ENCODE data around the gene LPAR1.

Gene LPAR1

DNA sequence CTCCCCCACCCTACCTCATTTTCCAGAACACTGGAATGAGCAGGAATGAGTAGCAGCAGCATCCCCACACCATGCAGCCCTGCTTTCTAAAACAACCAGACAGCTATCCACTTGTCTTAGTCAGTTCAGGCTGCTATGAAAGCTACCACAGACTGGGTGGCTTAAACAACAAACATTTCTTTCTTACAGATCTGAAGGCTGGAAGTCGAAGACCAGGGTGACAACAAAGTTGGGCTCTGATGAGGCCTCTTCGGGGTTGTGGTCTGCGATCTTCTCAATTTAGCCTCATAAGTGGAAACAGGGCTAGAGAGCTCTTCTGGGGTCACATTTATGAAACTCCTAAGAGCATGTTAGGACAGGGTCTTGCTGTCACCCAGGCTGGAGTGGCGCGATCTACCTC lies 38.9 kb downstream of the LPAR1 start:
- DNase-seq (ENCODE audit: low read depth in 2 of 2) = no peak

GRCh38 chr9:110997847-110998246 lies 40.4 kb downstream of the LPAR1 start:
- DNase-seq (ENCODE audit: low read depth in 2 of 2) = no peak

DNA sequence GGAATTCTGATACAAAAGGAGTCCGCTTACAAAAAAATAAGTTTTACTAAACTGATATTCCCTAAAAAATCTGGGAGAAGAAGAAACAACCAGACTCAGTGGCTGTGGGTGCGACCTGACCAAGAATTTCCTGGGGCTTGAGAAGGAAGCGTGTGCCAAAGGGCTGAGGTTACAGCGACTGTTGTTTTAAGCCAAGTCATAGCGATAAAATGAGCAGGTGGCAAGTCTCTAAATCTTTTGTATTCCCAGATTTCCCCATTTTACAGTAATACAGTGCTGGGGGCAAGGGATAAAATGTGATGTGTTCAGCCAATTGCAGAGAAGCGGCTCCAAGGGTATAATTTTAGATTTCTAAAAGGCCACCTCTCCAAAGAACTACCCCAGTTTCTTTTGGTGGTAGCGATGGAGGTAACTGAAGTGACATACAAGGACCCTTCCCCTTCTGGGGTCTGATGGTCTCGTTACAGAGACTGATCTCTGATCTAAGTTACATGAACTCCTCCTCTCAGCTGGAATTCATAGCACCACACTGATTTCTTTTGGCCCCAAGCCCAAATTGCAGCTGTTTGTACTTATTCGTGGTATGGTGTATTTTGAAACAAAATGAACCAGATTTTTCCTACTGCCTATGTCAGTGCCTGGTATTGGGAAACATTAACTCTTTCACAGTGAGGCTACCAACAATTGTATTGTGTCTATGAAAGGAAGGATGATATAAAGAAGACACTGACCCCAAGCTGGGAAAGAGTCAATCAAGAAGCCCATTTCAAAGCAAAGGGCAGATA lies 41.6 kb downstream of the LPAR1 start:
- no peak for DNase-seq (ENCODE audit: low read depth in 2 of 2)

DNA sequence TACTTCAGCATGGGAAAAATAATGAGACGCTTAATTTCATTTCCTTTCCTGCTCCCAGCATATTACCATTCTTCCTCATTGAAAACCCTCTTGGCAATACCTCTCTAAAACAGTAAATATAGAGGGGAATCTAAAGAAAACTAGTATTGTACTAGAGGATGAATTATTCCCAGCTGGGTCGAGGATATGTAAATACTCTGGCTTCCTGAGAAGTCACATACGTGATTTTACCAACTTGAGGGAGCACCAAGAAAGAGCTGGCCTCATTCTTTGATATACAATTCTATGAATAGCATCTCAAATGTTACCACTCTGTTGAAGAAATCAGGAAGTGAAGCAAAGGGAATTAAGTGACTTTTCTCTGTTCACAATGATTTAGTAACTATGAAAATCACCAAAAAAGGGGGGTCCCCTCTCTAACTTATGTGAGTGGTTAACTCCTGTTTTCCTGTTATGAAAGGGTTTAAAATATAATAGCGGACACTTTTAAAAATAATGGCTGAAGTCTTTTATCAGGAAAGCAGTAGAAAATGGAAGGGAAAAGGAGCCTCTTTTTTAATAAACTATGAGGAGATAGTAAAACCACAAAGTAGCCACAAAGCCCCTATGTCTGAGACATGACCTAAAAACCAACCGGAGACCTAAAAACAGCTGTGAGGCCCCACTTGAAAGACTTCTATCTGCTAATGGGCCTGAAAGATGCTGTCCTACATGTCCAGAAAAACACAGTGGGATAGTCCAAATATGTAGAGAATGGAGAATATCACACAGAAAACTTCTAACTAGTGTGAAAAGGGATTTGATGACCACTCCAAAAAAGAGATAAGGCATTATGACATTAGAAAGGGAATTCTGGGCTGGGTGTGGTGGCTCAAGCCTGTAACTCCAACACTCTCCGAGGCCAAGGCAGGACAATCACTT lies 42.6 kb downstream of the LPAR1 start:
- DNase-seq (ENCODE audit: low read depth in 2 of 2) = no peak

DNA sequence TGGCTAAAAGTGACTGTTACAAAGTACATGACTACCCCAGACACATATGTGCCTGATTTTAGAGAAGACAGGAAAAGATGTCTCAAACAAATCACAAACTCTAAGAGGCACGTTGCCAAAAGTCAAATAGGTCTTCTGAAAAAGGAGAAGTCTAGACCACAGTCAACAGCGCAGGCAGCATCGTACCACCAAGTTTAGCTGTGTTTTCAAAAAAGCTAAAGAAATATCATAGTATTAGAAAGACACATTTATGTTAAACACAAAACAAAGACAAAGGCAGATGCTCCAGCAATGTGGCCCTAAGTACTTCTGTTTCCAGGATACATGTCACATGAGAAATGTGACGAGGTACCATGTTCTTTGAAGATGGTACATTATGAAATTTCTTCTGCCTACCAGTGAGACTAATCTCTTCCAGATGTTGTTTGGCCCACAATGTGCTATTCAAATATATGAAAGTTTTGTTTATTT lies 43.5 kb downstream of the LPAR1 start:
- DNase-seq (ENCODE audit: low read depth in 2 of 2) = no peak

DNA sequence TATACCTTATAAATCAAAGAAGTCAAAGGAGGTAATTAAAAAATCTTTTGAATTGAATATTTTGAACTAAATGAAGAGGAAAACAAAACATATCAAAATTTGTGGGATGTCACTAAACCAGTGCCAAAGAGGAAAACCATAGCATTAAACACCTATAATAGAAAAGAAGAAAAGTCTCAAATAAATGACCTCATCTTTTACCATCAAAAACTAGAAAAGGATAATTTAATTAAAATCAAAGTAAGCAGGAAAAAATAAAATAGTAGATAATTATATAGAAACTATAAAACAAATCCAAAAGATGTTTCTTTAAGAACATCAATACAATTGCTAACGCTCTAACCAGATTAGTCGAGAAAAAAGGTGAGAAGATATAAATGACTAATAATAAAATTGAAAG lies 47.8 kb downstream of the LPAR1 start:
- DNase-seq (ENCODE audit: low read depth in 2 of 2) = no peak

DNA sequence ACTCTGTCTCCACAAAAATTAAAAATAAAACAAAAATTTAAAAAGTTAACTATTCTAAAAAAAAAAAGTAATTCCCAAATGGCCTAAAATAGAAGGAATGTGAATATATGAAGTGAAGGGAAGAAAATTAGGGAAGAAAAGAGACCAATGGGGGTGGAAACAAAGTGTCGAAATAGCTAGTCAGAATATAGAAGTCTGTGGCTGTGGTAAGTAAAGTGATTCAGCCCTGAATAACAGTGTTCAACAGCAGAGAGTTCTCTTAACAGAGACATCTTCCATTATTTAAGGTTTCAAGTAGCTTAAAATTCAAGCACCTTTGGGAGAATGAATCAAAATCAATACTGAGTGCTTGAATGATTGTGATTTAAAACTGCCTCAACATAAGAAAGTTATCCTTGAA lies 51.7 kb downstream of the LPAR1 start:
- no peak for DNase-seq (ENCODE audit: low read depth in 2 of 2)

DNA sequence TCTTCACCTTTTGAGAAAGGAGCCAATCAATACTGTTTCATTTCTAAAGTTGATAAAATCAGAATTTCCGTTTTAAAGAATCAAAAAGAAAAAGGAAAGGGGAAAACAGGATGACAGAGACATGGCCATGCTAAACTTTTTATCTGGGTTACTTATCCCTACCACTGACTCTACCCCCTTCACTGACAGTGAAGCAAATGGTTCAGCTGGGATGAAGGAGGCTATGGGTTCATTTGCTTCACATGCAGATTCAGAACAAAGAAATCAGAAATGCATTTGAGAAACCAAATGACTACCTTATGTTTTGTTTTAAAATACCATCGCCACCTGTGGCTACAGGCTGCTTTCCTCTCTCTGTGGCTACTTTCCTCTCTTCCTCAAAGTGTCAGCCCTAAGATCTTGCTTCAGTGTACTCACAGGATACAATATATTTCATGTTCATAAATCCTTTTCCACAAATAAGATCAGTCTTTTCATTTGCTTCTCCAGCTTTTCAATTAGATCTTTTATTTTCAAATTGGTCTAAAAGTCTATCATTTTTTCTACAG lies 53.3 kb downstream of the LPAR1 start:
- no peak for DNase-seq (ENCODE audit: low read depth in 2 of 2)

DNA sequence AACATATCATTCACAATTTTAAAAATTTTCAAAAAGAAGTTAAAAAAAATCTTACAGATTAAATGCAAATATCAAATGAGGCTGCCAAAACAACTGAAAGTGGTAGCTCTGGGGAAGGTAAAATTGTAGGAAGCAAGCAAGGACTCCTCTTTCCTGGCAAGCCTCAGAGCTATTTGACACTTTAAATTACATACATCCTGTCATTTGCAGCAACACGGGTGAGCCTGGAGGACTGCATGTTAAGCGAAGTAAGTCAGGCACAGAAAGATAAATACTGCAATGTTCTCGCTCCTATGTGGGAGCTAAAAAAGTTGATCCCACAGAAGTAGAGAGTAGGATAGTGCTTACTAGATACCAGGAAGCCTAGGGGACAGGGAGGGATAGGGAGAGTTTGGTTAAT lies 58.0 kb downstream of the LPAR1 start:
- DNase-seq (ENCODE audit: low read depth in 2 of 2) = no peak

- no peak for DNase-seq (ENCODE audit: low read depth in 2 of 2)
Measured at GRCh38 chr9:110979636-110980035, 58.6 kb downstream of the LPAR1 start.

- no peak for DNase-seq (ENCODE audit: low read depth in 2 of 2)
Measured at GRCh38 chr9:110978516-110978915, 59.8 kb downstream of the LPAR1 start.

- no peak for DNase-seq (ENCODE audit: low read depth in 2 of 2)
Measured at GRCh38 chr9:110977259-110977709, 61.0 kb downstream of the LPAR1 start.

DNA sequence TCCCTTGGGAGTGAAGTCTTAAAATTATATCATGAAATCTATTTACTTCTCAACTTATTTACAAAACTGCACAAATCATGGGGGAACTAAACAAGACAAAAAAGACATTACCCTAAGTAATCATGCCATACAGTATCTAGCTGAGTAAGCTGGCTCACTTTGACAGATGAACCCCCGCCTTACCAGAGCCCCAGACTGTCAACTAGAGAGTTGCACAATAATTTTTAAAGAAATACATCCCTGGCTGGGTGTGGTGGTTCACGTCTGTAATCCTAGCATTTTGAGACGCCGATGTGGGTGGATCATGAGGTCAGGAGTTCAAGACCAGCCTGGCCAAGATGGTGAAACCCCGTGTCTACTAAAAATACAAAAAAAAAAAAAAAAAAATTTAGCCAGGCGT lies 62.3 kb downstream of the LPAR1 start:
- DNase-seq (ENCODE audit: low read depth in 2 of 2) = no peak

GRCh38 chr9:110975278-110975677 lies 63.0 kb downstream of the LPAR1 start:
- DNase-seq (ENCODE audit: low read depth in 2 of 2) = no peak

- no peak for DNase-seq (ENCODE audit: low read depth in 2 of 2)
Measured at GRCh38 chr9:110971705-110972104, 66.6 kb downstream of the LPAR1 start.

DNA sequence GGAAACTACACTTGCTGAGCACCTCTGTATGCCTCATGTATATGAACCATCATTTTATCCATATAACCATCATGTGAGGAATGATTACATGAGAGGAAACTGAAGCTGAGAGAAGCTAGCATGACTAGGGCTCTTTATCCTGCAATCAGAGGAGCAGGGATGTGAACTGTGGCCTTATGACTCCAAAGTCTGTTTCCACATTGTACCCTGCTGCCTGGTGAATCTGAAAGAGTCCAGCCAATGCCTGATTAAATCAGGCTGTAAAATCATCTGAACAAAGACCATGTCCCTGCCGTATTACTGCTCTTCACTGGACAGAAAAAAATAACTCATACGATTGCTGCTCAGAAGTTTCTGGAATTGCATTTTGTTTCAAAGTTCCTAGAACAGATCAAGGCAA lies 67.0 kb downstream of the LPAR1 start:
- DNase-seq (ENCODE audit: low read depth in 2 of 2) = no peak

GRCh38 chr9:110969971-110970386 lies 68.3 kb downstream of the LPAR1 start:
- DNase-seq (ENCODE audit: low read depth in 2 of 2) = no peak

- no peak for DNase-seq (ENCODE audit: low read depth in 2 of 2)
Measured at GRCh38 chr9:110968096-110968495, 70.2 kb downstream of the LPAR1 start.

DNA sequence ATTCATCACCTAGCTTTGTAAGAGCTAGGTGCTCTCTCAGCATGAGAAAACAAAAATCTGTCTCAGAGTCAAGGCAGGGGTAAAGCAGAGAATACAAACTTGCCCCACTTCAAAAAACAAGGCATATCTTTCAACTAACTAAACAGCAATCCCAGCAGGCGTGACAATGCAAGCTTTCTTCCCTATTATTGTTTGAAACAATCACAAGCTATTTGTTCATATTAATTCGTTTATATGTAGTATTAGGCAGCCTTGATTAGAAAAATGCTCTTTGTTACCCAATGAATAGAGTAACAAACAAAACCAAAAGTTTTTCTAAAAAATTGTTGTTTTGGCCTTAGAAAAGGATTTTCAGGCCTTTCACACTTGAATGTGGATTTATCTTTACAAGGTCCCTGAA lies 71.1 kb downstream of the LPAR1 start:
- DNase-seq (ENCODE audit: low read depth in 2 of 2) = no peak

GRCh38 chr9:110960288-110960687 lies 78.0 kb downstream of the LPAR1 start:
- no peak for DNase-seq (ENCODE audit: low read depth in 2 of 2)

GRCh38 chr9:110958847-110959246 lies 79.4 kb downstream of the LPAR1 start:
- no peak for DNase-seq (ENCODE audit: low read depth in 2 of 2)

- DNase-seq (ENCODE audit: low read depth in 2 of 2) = no peak
Measured at GRCh38 chr9:110954822-110955291, 83.4 kb downstream of the LPAR1 start.

DNA sequence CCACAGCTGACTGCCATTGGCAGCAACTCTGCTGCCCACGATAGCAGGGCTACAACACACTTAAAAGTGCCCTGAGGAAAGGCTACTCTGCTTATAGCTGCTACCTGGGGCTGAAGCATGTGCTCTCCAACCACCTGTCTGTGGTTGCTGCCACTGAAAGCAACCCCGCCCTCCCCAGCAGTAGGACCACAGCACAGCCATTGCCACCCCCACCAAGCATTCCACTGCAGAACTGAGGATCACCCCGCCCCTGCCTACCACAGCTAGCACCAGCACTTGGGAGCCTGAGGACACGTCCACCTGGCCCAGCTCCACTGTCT lies 85.8 kb downstream of the LPAR1 start:
- DNase-seq (ENCODE audit: low read depth in 2 of 2) = no peak
